Measurements from ENCODE around the gene BACE2.

The BACE2 gene

DNA sequence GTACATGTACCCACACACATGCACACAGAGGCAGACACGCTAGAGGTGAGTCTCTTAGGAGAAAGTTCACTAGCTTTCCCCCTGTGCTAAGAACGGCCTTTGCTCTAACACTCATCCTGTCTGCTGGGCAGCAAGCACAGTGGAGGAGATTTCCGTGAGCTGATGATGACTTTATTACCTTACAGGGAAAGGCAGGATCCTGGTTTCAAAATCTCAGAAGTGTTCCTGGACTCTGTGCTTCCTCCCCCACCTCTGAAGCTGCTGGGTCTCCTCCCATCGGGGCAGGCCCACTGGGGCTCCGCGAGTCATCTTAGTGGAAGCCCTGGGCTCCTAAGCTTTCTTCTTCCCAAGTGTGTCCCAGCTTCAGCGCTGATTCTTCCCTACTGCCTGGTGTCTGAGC is 151.3 kb downstream of the BACE2 start:
- no peak for DNase-seq (ENCODE audit: low spot score)

GRCh38 chr21:41321211-41321907 is 153.4 kb downstream of the BACE2 start:
- DNase-seq (ENCODE audit: low spot score), result no peak

- no peak for DNase-seq (ENCODE audit: low spot score)
Observed at GRCh38 chr21:41321908-41322495, 154.0 kb downstream of the BACE2 start.

- DNase-seq (ENCODE audit: low spot score), result no peak
Observed at GRCh38 chr21:41322496-41323382, 154.8 kb downstream of the BACE2 start.

GRCh38 chr21:41325138-41325912 is 157.4 kb downstream of the BACE2 start:
- DNase-seq (ENCODE audit: low spot score), result no peak

- DNase-seq (ENCODE audit: low spot score), result no peak
Observed at GRCh38 chr21:41326414-41327080, 158.6 kb downstream of the BACE2 start.

DNA sequence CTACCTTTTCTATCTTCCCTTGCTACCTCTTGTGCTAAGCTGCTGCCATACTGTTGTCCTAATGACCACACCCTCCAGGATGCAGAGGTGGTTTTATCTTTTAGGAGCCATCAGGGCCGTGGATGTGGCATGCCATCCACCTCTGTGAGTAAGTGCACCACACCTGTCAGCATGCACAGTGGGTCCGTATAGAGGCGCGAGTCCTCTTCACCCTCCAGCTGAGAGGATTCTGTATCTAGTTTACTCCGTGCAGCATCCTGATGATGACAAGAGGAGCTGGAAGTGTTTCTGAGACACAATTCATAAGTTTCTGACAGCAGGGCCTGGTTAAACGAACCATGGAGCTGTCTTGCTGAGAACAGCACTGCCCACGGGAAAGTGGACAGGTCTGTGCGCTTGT is 159.8 kb downstream of the BACE2 start:
- no peak for DNase-seq (ENCODE audit: low spot score)

GRCh38 chr21:41328660-41329607 is 161.0 kb downstream of the BACE2 start:
- DNase-seq (ENCODE audit: low spot score), result no peak

Small RNA genes within 50 kb of the gene (small RNA-seq; reads per million reads assigned to genes)
- gene MIR3197, result 0 reads per million in 2 experiments
